Measurements from ENCODE around the gene SEMA4C.
A peak's percentile ranks its signal among the peaks of the same experiment; 100 is the strongest.

SEMA4C gene, protein sequence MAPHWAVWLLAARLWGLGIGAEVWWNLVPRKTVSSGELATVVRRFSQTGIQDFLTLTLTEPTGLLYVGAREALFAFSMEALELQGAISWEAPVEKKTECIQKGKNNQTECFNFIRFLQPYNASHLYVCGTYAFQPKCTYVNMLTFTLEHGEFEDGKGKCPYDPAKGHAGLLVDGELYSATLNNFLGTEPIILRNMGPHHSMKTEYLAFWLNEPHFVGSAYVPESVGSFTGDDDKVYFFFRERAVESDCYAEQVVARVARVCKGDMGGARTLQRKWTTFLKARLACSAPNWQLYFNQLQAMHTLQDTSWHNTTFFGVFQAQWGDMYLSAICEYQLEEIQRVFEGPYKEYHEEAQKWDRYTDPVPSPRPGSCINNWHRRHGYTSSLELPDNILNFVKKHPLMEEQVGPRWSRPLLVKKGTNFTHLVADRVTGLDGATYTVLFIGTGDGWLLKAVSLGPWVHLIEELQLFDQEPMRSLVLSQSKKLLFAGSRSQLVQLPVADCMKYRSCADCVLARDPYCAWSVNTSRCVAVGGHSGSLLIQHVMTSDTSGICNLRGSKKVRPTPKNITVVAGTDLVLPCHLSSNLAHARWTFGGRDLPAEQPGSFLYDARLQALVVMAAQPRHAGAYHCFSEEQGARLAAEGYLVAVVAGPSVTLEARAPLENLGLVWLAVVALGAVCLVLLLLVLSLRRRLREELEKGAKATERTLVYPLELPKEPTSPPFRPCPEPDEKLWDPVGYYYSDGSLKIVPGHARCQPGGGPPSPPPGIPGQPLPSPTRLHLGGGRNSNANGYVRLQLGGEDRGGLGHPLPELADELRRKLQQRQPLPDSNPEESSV

DNA sequence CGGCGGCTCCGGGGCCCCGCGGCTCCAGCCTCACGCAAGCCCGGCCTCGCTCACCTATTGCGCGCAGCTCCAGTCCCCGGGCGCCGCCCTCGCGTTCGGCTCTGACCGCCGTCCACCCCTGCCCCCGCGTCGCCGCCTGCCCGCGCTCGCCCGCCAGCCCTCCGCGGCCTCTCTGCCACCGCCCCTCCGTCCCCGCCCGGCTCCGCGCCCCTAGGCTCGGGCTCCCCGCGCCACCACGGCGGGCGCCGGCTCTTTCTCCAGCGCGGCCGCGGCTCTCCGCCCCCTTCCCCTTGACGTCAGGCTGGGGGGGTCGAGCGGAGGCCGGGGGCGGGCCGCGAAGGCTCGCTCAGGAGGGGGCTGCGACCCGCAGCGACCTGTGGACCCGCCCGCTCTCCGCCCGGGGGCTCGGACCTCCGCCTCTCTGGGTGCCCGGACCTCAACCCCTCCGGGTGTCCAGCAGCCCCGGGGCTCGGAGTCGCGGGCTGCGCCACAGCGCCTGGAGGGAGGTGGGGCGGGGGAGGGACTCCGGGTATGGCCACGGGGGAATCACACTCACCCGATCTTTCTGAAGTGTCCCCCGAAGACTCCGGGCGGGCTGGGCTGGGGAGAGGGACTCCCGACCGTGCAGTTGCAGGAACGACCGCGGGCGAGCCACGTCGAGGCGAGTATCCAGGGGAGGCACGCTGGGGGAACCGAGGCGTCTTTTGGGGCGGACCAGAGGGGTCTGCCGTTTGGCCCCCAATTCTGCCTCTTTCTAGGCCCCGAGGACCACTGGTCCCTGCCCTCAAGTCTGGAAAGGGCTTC is at the start of gene SEMA4C:
TSS of gene SEMA4C (minus strand) at position 259 of the 804 bp plus-strand sequence. CDS start 2,194 bp downstream, outside the sequence.
- DNase-seq: peak; percentile 49
- peak within 1 kb of the TSS; percentile 93 for H3K27ac Mint-ChIP-seq
- no peaks in the 10 kb centered on the region for H3K9me3 Mint-ChIP-seq
- H3K4me1 Mint-ChIP-seq: peaks cover 42 to 60% of the 10 kb centered on the region in 2 donors
- H3K36me3 Mint-ChIP-seq: peaks cover 23 to 34% of the 10 kb centered on the region in 2 donors
- H3K4me3 Mint-ChIP-seq: peak within 1 kb of the TSS; percentile 80 to 89
- peak; percentile 6 to 13 for ATAC-seq (replicated peaks)
- peaks cover 0 to 23% of the 10 kb centered on the region in 2 donors for H3K27me3 Mint-ChIP-seq

DNA sequence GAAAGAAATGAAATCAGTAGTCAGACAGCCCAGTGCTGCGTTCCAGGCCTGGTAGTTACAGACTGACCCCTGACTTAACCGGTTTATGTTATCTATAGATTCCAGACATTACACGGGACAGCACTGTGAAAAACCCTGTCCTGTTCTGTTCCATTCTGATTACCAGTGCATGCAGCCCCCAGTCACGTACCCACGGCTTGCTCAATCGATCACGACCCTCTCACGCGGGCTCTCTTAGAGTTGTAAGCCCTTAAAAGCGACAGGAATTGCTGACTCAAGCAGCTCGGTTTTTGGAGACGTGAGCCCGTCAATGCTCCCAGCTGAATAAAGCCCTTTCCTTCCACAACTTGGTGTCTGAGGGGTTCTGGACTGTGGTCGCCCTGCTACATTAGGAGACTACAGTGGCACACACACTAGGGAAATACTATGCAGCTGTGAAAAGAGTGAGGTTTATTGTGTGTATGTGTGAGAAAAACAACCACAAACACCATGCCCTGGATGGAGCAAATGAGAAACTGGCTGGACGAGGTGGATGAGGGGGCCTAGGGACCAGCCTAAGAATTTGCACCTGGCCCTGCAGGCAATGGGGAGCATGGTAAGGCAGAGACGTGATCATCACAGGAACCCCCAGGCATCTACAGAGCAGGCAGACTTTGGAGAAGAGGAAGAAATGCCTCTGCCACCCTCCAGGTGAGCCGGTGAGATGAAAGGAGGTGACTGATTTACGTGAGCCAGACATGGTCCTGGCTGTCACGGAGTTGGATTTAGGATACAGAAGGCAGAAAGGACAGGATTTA is 49.1 kb upstream of the SEMA4C start:
- H3K9me3 Mint-ChIP-seq: peaks cover 0 to 1% of the 10 kb centered on the region in 2 donors
- peaks cover 4 to 10% of the 10 kb centered on the region in 2 donors for H3K4me1 Mint-ChIP-seq
- H3K27ac Mint-ChIP-seq: no peak overlapping the region
- peaks cover 0 to 4% of the 10 kb centered on the region in 2 donors for H3K36me3 Mint-ChIP-seq
- DNase-seq: no peak
- no peak overlapping the region for H3K4me3 Mint-ChIP-seq
- ATAC-seq (replicated peaks): no peak
- peaks cover 8 to 14% of the 10 kb centered on the region in 2 donors for H3K27me3 Mint-ChIP-seq

DNA sequence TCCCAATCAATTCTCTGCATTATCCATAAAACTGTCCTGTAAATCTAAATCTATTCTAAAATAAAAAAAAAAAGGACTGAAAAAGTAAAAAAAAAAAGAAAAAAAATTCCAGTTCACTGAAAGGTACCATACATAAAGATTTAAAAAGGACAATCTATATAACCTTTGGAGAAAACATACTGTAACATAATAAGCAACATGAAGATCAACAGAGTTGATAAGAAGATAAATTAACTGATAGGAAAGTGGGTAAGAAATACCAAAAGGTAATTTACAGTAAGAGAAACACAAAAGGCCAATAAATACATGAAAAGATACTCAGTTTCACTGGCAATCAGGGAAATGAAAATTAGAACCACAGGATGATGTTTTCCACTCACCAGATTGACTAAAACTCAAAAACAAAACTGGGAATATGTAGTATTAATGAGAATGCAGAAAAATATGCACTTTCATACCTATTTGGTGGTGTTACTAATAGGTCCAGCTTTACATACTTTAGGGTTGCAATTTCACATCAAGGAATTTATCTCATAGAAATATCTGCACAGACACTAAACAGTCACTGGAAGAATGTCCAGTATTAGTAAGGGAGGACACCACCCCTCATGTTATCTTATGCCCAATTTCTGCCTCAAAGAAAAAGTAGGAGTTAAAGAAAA is 48.3 kb upstream of the SEMA4C start:
- Mint-ChIP-seq H3K4me3 (no peak overlapping the region), H3K4me1 (peaks cover 10 to 14% of the 10 kb centered on the region in 2 donors), H3K27me3 (peaks cover 10 to 14% of the 10 kb centered on the region in 2 donors), H3K27ac (no peak overlapping the region), H3K9me3 (peaks cover 0 to 1% of the 10 kb centered on the region in 2 donors), H3K36me3 (peaks cover 0 to 4% of the 10 kb centered on the region in 2 donors)
- DNase-seq: no peak
- ATAC-seq (replicated peaks): no peak

DNA sequence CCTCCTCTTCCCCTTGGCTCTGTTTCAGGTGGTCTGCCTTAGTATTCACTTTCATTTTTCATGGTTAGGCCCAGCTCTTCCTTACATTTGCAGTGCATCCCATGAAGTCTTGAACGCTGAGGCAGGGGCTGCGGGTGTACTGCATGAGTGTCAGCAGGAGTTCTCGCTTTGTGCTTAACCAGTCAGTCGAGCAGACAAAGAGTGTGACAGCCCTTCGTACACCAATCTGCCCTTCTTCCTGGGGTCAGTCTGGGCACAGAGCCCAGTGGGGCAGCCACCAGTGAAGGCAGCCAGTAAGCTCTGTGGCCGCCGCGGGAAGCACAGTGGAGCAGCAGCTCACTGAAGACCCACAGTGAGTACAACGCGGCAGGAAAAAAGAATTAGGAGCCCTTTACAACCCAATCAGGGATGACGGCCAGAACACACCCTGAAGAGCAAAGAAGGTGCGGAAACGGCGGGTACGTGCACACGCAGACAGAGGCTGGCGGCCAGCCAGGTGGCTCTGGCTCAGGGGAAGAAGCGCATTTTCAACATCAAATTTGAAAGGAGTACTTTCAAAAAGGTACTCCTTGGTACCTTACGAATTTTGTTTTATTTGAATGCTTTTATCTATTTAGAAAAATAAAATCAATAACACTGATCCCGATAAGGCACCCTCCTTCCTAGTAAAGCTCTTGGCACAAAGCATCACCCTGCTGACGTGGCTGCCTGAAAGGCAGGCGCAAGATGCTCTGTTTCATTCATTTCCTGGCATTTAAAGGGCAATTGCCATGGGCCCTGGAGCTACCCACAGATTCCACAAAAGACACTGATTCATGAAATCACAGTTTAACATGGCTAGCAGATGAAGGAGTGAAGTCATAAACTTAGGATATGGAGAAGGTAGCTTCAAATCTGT is 47.0 kb upstream of the SEMA4C start:
- H3K9me3 Mint-ChIP-seq: peaks cover 0 to 1% of the 10 kb centered on the region in 2 donors
- H3K36me3 Mint-ChIP-seq: peaks cover 0 to 4% of the 10 kb centered on the region in 2 donors
- H3K27me3 Mint-ChIP-seq: peaks cover 10 to 14% of the 10 kb centered on the region in 2 donors
- no peak for DNase-seq
- H3K4me1 Mint-ChIP-seq: peaks cover 16 to 21% of the 10 kb centered on the region in 2 donors
- no peak overlapping the region for H3K4me3 Mint-ChIP-seq
- H3K27ac Mint-ChIP-seq: no peak overlapping the region
- ATAC-seq (replicated peaks): no peak

DNA sequence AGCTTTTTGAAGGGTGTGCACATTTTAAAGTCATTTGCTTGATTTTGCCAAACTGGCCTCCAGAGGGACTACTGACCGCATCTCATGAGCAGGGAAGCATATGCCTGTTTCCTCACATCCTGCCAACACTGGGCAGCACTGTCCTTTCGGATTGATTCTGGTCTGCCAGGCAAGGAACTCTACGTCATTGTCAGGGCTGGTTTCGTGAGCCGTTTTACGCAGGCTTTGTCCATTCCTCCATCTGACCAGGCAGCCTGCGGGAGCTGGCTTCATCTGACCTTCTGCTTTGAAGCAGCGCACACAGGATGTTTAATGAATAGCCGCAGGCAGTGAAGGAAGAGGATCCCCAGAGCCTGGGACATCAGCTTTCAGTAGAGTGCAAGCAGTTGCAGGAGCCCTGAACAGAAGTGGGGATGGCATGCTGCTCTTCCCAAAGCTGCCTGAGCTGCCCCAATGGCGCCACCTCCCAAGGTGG is 46.3 kb upstream of the SEMA4C start:
- Mint-ChIP-seq H3K4me1 (peaks cover 16 to 21% of the 10 kb centered on the region in 2 donors), H3K9me3 (peaks cover 0 to 1% of the 10 kb centered on the region in 2 donors), H3K27me3 (peaks cover 10 to 14% of the 10 kb centered on the region in 2 donors), H3K4me3 (no peak overlapping the region), H3K36me3 (peaks cover 0 to 4% of the 10 kb centered on the region in 2 donors), H3K27ac (no peak overlapping the region)
- ATAC-seq (replicated peaks): no peak
- no peak for DNase-seq

DNA sequence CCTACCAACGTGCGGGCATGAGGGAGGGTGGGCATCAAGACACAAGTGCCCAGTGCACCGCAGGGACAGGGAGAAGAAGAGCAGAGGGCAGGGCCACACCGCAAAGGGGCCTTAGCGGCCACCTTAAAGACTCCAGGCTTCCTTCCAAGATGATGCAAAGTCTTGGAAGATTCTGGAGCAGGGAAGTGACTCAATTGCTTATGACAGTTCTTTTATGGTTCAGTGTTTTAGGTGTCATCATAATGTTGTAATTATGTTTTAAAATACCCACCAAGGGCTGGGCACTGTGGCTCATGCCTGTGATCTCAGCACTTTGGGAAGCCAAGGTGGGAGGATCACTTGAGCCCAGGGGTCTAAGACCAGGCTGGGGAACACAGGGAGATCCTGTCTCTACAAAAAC is 44.5 kb upstream of the SEMA4C start:
- DNase-seq (no peak), ATAC-seq (replicated peaks) (no peak)
- peak overlapping the region in 1 of 2 donors; percentile 56 for H3K4me3 Mint-ChIP-seq
- H3K27ac Mint-ChIP-seq: no peak overlapping the region
- peaks cover 0 to 1% of the 10 kb centered on the region in 2 donors for H3K9me3 Mint-ChIP-seq
- peaks cover 9 to 14% of the 10 kb centered on the region in 2 donors for H3K27me3 Mint-ChIP-seq
- peaks cover 16 to 21% of the 10 kb centered on the region in 2 donors for H3K4me1 Mint-ChIP-seq
- peaks cover 0 to 4% of the 10 kb centered on the region in 2 donors for H3K36me3 Mint-ChIP-seq

DNA sequence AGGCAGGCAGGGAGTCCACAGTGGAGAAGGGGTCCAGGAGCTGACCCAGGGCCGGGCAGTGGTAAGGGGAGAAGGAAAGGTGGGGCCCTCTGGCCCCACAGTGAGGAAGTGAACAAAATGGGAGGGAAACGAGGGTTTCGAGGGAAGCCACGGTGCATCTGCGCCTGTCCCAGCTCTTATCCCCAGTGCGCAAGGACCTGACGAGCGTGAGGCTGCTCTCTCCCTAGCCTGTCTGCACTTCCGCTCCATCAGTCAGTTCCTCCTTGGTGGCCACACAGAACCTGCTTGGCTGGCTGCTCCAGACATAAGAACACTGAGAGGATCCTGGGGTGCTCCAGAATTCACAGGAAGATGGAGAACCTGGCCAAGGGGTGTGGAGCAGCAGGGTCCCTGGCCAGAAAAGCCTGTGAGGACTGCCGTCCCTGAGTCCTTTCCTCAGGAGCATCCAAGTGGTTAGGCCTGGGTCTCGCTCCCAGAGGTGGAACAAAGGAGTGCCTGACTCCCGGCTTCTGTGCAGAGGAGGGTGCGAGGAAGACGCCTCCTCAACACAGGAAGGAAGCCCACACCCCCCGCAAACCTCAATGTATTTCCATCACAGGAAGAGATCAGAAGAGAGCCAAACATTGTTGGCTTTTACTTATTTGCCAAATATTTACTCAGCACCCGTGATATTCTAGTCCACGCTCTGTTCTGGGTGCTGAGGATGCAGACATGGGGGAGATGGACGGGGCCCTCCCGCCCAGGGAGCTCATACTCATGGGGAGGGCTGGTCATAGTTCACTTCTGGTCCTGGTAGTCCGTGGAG is 43.7 kb upstream of the SEMA4C start:
- Mint-ChIP-seq H3K9me3 (peaks cover 0 to 1% of the 10 kb centered on the region in 2 donors), H3K4me3 (peak overlapping the region; percentile 54 to 56), H3K27ac (peak overlapping the region; percentile 74), H3K4me1 (peaks cover 16 to 21% of the 10 kb centered on the region in 2 donors), H3K27me3 (peaks cover 4 to 7% of the 10 kb centered on the region in 2 donors), H3K36me3 (peaks cover 0 to 4% of the 10 kb centered on the region in 2 donors)
- peak; percentile 94 to 96 for ATAC-seq (replicated peaks)
- DNase-seq: peak; percentile 28

DNA sequence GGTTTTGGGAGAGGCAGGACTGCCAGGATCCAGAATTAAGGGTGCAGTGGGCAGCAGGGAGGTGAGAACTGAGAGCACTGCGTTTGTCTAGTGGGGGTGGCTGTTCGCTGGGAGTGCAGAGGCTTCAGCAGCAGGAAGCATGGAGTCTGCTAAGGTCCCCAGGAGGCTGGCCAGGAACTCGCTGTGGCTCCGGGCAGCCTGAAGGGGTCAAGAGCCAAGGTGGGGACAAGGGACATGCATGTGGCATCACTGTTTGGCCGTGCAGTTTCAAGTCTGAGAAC is 43.2 kb upstream of the SEMA4C start:
- Mint-ChIP-seq H3K36me3 (peaks cover 0 to 4% of the 10 kb centered on the region in 2 donors), H3K27ac (peak overlapping the region; percentile 27), H3K9me3 (peaks cover 0 to 1% of the 10 kb centered on the region in 2 donors), H3K4me1 (peaks cover 16 to 21% of the 10 kb centered on the region in 2 donors), H3K4me3 (peak overlapping the region; percentile 18 to 54), H3K27me3 (peaks cover 4 to 7% of the 10 kb centered on the region in 2 donors)
- DNase-seq (no peak), ATAC-seq (replicated peaks) (no peak)

DNA sequence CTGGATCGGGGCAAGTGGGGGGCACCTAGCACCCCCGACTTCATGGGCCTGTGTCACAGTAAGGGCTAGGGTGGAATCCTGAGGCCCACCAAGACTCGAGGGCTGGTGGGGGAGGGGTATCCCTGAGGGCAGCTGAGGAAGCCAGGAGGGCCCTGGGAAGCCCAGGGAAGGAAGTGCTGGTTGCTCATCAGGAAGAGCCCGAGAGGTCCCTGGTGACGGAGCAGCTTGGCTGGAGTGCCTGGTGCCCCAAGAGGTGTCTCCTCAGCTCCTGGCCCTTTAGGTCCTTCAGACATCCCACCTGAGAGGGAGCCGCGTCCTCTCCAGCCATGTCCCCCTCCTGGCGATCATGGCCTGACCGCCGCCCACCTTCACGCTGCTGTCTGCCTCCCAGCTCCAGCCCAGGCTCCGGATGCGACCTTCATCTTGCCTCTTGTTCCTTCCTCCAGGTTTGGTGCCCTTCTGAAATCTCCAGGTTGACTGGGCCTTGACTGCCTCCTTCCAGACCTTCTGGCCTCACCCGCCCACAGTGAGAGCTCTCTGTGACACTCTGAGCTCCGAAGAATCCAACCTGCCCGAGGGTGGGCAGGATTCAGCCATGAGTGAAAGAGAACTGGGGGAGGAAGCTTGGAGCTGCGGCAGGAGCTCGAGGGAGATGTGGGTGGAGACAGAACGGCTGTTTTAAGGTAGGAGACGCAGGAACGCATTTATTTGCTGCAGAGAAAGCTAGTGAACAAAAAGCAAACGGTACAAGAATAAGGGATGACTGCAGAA is 42.7 kb upstream of the SEMA4C start:
- Mint-ChIP-seq H3K36me3 (peaks cover 0 to 4% of the 10 kb centered on the region in 2 donors), H3K27me3 (peaks cover 4 to 7% of the 10 kb centered on the region in 2 donors), H3K27ac (peak overlapping the region; percentile 37), H3K4me3 (peak overlapping the region; percentile 18), H3K4me1 (peaks cover 16 to 21% of the 10 kb centered on the region in 2 donors), H3K9me3 (peaks cover 0 to 1% of the 10 kb centered on the region in 2 donors)
- DNase-seq: no peak
- no peak for ATAC-seq (replicated peaks)

DNA sequence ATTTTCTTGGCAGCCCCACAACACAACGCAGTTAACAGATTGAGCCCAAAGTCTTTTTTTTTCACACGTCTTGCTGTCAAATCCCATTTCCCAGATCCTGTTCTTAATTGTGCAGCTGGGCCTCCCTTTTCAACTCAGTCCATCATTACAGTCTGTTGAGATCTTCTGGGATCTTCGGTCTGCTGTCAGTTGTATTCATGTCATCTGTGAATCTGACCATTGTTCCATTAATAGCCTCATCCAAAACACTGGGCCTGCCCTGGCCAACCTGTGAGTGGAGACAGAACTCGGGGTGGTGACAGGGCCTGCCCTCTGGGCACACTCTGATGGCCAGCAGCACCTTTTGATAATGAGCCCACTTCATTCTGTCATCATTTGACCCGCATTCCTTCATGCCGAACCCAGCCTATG is 39.7 kb upstream of the SEMA4C start:
- DNase-seq (no peak), ATAC-seq (replicated peaks) (no peak)
- H3K9me3 Mint-ChIP-seq: no peaks in the 10 kb centered on the region
- no peak overlapping the region for H3K4me3 Mint-ChIP-seq
- H3K27ac Mint-ChIP-seq: no peak overlapping the region
- no peaks in the 10 kb centered on the region for H3K36me3 Mint-ChIP-seq
- H3K4me1 Mint-ChIP-seq: peaks cover 16 to 21% of the 10 kb centered on the region in 2 donors
- peaks cover 0 to 4% of the 10 kb centered on the region in 2 donors for H3K27me3 Mint-ChIP-seq
